HFFc6 (cell line): ENCODE results near the gene RHBDF1. TPM values are rescaled to one million over a fixed set of nuclear protein-coding genes. Genes with fewer than 3 reads are reported as not detected.

Experiments
- DNase-seq: peaks from one replicate; pipeline ENCODE4 v3.0.0-alpha.2; 2018
- H3K27ac Mint-ChIP-seq: 2 replicates; pipeline ENCODE4 v1.8.0; 2020; ENCODE audit warnings: mild to moderate bottlenecking, mixed read lengths
- H3K27me3 Mint-ChIP-seq: 2 replicates; pipeline ENCODE4 v1.8.0; 2021; ENCODE audit warnings: mild to moderate bottlenecking, moderate library complexity, mixed read lengths; ENCODE audit not compliant: insufficient read depth
- H3K36me3 Mint-ChIP-seq: 2 replicates; pipeline ENCODE4 v1.8.0; 2021; ENCODE audit warnings: low read depth, mixed read lengths
- H3K4me1 Mint-ChIP-seq: 2 replicates; pipeline ENCODE4 v1.8.0; 2020; ENCODE audit warnings: low read depth, mixed read lengths
- H3K4me3 Mint-ChIP-seq: 2 replicates; pipeline ENCODE4 v1.8.0; 2020; ENCODE audit warnings: mild to moderate bottlenecking, moderate library complexity, mixed read lengths
- H3K9me3 Mint-ChIP-seq: 2 replicates; pipeline ENCODE4 v1.8.0; 2020; ENCODE audit warnings: mild to moderate bottlenecking, mixed read lengths
- total RNA-seq, 6 experiments: library from RNA; stranded (reverse); fragmentation: NEBNext Ultra II Directional; extraction: Animal tissue kit (Norgen Biotek cat#: 25700); gene quantifications; 2 replicates in 1 of 6; 3 replicates in 5 of 6; pipeline ENCODE4 v1.2.3, GENCODE V29; 2021
- TF ChIP-seq, protein P1 (sequence below): fragments of 200-600 bp; sonication (generic); IDR thresholded peaks from 2 replicates; pipeline ENCODE4 v1.5.0; 2021; ENCODE audit warnings: antibody characterized with exemption, mild to moderate bottlenecking

The RHBDF1 gene
- total RNA-seq, 6 experiments from 2014 or later: 54.9 to 65.8 (median 60.0) TPM

DNA sequence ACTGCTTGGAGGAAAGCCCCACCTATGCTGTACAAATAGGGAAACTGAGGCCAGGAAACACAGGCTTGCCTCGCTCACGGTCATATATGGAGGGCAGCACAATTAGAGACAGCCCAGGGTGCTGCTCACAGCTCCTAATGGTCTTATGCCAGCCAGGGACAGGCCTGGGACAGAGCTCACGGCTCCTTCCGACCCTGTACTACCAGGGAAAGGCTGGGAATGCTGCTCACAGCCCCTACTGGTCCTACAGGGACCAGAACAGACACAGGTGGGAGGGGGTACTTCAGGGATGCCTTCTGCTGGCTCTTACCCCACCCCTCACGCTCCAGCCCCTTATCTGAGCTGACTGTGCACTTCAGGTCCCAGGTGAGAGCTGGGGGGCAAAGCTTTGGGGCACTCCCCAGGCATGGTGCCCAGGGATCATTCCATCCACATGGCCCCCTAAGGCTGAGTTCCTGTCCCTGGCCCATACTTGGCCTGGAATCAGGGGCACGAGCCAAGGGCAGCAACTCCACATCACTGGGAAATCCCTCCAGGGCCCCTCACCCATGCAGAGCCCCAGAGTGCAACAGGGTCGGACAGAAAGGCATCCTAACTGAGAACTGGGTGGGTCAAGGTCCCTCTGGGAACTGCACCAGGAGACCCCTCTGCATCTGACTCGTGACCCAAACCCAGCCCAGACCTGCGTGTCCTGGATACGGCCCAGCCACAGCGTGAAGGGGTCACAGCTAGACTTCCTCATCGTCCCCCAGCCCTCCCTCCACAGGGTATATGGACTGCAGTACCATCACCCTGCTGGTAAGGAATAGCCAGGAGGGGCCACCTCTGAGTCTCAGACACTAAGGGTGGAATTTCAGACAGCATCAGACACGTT lies 5.9 kb downstream of the RHBDF1 start:
- H3K4me3 Mint-ChIP-seq: no peak overlapping the region
- DNase-seq: no peak
- H3K4me1 Mint-ChIP-seq: peaks cover 44% of the 10 kb centered on the region
- no peaks in the 10 kb centered on the region for H3K9me3 Mint-ChIP-seq
- TF ChIP-seq, protein P1, sequence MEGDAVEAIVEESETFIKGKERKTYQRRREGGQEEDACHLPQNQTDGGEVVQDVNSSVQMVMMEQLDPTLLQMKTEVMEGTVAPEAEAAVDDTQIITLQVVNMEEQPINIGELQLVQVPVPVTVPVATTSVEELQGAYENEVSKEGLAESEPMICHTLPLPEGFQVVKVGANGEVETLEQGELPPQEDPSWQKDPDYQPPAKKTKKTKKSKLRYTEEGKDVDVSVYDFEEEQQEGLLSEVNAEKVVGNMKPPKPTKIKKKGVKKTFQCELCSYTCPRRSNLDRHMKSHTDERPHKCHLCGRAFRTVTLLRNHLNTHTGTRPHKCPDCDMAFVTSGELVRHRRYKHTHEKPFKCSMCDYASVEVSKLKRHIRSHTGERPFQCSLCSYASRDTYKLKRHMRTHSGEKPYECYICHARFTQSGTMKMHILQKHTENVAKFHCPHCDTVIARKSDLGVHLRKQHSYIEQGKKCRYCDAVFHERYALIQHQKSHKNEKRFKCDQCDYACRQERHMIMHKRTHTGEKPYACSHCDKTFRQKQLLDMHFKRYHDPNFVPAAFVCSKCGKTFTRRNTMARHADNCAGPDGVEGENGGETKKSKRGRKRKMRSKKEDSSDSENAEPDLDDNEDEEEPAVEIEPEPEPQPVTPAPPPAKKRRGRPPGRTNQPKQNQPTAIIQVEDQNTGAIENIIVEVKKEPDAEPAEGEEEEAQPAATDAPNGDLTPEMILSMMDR: no peak
- H3K27ac Mint-ChIP-seq: no peak overlapping the region
- H3K36me3 Mint-ChIP-seq: no peaks in the 10 kb centered on the region
- H3K27me3 Mint-ChIP-seq: no peaks in the 10 kb centered on the region; the same call in none of the 2 replicates

DNA sequence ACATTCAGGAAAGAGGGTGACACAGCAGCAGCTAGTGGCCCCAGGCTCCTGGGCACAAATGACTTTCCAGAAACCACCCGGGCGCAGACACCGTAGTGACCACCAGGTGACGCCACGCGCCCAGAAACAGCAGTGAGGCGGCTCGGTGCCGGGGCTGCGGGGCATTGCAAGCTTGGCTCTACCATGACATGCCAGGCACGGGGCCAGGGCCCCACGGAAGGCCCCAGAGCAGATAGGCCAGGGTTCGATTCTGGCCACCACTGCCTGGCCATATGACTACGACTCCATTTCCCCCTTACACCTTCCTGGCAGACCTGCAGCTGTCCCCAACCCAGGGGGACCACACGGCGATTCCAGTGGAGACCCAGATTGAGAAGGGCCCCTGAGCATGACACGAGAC lies 6.7 kb downstream of the RHBDF1 start:
- Mint-ChIP-seq H3K36me3 (peaks cover 2% of the 10 kb centered on the region; the same call in 1 of the 2 replicates), H3K27ac (peak overlapping the region; percentile 65), H3K4me1 (peaks cover 42% of the 10 kb centered on the region), H3K9me3 (no peaks in the 10 kb centered on the region), H3K4me3 (no peak overlapping the region), H3K27me3 (no peaks in the 10 kb centered on the region; the same call in none of the 2 replicates)
- DNase-seq: peak; percentile 73
- TF ChIP-seq, protein P1: peak; percentile 99

DNA sequence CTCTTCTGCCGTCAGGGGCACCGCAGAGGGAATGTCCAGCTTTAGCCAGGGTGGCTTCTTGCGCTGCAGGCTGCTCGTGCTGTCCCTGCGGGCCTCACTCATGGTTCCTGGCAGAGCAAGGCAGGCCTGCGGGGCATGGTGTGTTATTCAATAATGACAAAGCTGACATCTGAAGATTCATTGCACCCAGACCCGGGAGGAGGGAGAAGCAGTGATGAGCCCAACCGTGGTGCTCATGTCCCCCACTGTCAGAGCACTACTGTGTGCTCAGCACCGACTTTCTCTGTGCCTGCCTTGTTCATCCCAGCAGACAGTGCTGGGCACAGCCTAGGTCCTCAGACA lies 7.5 kb downstream of the RHBDF1 start:
- TF ChIP-seq, protein P1: no peak
- H3K36me3 Mint-ChIP-seq: peaks cover 7% of the 10 kb centered on the region; the same call in 1 of the 2 replicates
- H3K4me1 Mint-ChIP-seq: peaks cover 37% of the 10 kb centered on the region
- no peak overlapping the region for H3K27ac Mint-ChIP-seq
- H3K27me3 Mint-ChIP-seq: no peaks in the 10 kb centered on the region; the same call in none of the 2 replicates
- H3K4me3 Mint-ChIP-seq: no peak overlapping the region
- DNase-seq: no peak
- H3K9me3 Mint-ChIP-seq: no peaks in the 10 kb centered on the region

DNA sequence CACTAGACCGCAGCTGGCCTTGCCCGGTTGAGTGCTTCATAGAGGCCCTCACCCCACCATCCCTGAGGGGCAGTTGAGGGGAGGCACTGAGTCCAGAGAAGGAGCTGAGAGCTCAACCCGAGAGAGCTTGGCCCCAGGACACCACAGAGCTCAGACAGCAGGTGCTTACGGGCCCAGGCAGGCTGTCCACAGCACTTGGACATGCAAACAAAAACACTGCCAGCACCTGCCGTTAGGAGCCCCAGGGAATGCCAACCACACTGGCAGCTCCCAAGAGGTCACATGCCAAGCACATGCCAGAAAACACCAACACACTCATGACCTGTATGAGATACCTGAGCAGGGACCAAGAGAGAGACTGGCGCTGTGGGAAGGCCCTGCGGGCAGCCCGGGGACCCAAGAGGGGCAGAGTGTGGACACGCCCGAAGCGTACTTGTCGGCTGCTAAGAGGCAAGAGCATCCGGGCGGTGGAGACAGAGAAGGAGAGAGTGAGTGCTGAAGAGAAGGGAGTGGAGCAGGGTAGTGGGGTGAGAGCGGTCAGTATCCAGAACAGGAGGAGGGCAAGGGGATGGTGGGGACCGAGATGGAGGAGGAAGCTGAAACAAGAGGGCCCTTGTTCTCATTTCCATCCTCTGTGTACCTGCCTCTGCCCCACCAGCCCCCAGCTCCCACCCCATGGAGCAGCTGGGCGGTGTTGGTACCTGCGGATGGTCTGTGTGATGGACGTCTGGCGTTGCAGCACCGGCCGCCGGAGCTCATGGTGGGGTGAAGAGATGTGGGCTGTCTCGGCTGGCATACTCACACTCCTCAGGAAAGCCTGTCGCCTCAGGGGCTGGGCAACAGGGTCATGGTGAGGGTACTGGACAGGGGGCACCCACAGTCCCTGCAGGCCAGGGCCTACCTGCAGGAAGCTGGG lies 8.2 kb downstream of the RHBDF1 start:
- Mint-ChIP-seq H3K4me3 (no peak overlapping the region), H3K4me1 (peaks cover 31% of the 10 kb centered on the region), H3K9me3 (no peaks in the 10 kb centered on the region), H3K27ac (peak overlapping the region; percentile 51; the same call in 1 of the 2 replicates), H3K36me3 (peaks cover 7% of the 10 kb centered on the region; the same call in 1 of the 2 replicates), H3K27me3 (no peaks in the 10 kb centered on the region; the same call in none of the 2 replicates)
- TF ChIP-seq, protein P1: no peak
- no peak for DNase-seq

DNA sequence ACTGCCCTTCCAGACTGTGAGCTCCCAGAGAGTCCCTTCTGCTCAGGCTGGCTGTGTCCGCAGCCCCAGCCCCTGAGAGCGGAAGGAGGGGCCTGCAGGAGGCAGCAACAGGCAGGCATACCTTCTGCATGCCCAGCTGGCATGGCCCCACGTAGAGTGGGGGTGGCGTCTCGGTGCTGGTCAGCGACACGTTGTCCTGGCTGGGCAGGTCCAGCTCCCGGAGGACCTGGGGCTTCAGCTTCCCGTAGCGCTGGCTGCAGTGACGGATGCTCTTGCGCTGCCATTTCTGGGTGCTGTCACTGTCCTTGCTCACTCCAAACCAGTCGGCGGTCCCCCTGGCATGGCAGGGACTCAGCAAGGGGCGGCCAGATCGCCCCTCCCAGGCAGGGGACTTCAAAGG lies 9.0 kb downstream of the RHBDF1 start:
- H3K4me3 Mint-ChIP-seq: no peak overlapping the region
- no peak for DNase-seq
- no peaks in the 10 kb centered on the region; the same call in none of the 2 replicates for H3K27me3 Mint-ChIP-seq
- H3K4me1 Mint-ChIP-seq: peaks cover 23% of the 10 kb centered on the region
- H3K9me3 Mint-ChIP-seq: no peaks in the 10 kb centered on the region
- TF ChIP-seq, protein P1: no peak
- H3K36me3 Mint-ChIP-seq: peaks cover 8% of the 10 kb centered on the region
- no peak overlapping the region for H3K27ac Mint-ChIP-seq
